ENCODE data around the gene LRPPRC. TPM values are rescaled to one million over a fixed set of nuclear protein-coding genes. Genes with fewer than 3 reads are reported as not detected.

The LRPPRC gene
- total and polyA plus RNA-seq, 9 of the 15 experiments (the other 6 are each of a cell fraction or from before 2014, with no cell fraction given): 41.5 to 214 (median 138) TPM

DNA sequence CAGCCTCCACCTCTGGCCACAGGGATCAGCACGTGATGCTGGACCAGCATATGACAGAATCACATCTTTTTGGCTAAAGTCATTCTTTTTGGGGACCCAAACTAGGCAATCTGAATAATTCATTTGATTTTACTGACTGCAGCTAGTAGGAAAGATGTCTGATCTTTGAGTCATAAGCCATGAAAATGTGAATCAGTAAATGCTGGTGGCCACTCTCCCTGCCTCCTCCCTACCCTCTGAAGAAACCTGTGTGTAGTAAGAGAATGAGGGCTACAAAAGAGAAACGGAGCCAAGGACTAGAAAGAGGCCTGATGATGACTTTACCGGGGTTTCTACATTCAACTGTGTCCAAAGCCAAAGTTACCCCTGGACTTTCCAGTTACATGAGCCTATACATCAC, 10.1 kb upstream of the LRPPRC start:
- H3K9ac ChIP-seq (ENCODE audit: insufficient read depth in 1 of 2, low read depth in 2 of 2, low read length in 2 of 2): no peak overlapping the region
- no peaks in the 10 kb centered on the region for H3K79me2 ChIP-seq (ENCODE audit: control insufficient read depth, insufficient read depth, low read length)
- 0% methylated on average over 3 of the region's 3 CpGs for WGBS (ENCODE audit: insufficient coverage, low coverage, missing lambda C conversion rate)
- ATAC-seq: no peak
- H3K4me2 ChIP-seq (ENCODE audit: insufficient read depth, low read length): no peak overlapping the region
- no peak overlapping the region for H3K4me3 ChIP-seq
- no peaks in the 10 kb centered on the region for H3K9me3 ChIP-seq (replicated peaks; ENCODE audit: control insufficient read depth, insufficient read depth, low read depth, low read length)
- CTCF ChIA-PET (ENCODE audit: low intra/inter-chr PET ratio): no interaction called here
- no peak for TF ChIP-seq NFIX (CRISPR knock-in tag; IDR thresholded peaks at IDR 0.05; ENCODE audit: low read depth)
- TF ChIP-seq, protein P1, sequence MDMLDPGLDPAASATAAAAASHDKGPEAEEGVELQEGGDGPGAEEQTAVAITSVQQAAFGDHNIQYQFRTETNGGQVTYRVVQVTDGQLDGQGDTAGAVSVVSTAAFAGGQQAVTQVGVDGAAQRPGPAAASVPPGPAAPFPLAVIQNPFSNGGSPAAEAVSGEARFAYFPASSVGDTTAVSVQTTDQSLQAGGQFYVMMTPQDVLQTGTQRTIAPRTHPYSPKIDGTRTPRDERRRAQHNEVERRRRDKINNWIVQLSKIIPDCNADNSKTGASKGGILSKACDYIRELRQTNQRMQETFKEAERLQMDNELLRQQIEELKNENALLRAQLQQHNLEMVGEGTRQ (CRISPR knock-in tag; IDR thresholded peaks at IDR 0.05): 0 out of 2 replicates have a peak, but pooled peaks have one; percentile 19
- no peaks in the 10 kb centered on the region for H3K9me1 ChIP-seq (ENCODE audit: control insufficient read depth, insufficient read depth, low read length)
- no peak for FAIRE-seq
- in situ Hi-C loops (cut with MboI) (no loop called here), intact Hi-C loops (cut with micrococcal nuclease) (no loop called here)
- H3K4me1 ChIP-seq (replicated peaks in 1 of 2; ENCODE audit: control insufficient read depth in 2 of 2, insufficient read depth in 2 of 2, low read length in 2 of 2): no peaks in the 10 kb centered on the region
- H3K27ac ChIP-seq (ENCODE audit: extremely low read depth, low read depth, low read length): no peak overlapping the region
- no peak for DNase-seq (ENCODE audit: extremely low read depth in 1 of 4, low spot score in 3 of 4)
- H4K20me1 ChIP-seq (replicated peaks; ENCODE audit: control insufficient read depth, insufficient read depth, low read length): no peaks in the 10 kb centered on the region
- no peaks in the 10 kb centered on the region for H3K36me3 ChIP-seq (ENCODE audit: control insufficient read depth, insufficient read depth, low read length)
- peaks cover 24 to 26% of the 10 kb centered on the region in 2 experiments for H3K27me3 ChIP-seq (ENCODE audit: control insufficient read depth in 2 of 2, insufficient read depth in 2 of 2, low read length in 2 of 2)
- H2AFZ ChIP-seq (ENCODE audit: low read depth, low read length): no peak overlapping the region
- POLR2A ChIA-PET: interaction anchor here (1.5 kb wide), 1 partner anchor 9 kb away, joined by 4 read pairs; no protein-coding TSS in a partner anchor
- BruUV-seq (replicated peaks): no TSS peak

DNA sequence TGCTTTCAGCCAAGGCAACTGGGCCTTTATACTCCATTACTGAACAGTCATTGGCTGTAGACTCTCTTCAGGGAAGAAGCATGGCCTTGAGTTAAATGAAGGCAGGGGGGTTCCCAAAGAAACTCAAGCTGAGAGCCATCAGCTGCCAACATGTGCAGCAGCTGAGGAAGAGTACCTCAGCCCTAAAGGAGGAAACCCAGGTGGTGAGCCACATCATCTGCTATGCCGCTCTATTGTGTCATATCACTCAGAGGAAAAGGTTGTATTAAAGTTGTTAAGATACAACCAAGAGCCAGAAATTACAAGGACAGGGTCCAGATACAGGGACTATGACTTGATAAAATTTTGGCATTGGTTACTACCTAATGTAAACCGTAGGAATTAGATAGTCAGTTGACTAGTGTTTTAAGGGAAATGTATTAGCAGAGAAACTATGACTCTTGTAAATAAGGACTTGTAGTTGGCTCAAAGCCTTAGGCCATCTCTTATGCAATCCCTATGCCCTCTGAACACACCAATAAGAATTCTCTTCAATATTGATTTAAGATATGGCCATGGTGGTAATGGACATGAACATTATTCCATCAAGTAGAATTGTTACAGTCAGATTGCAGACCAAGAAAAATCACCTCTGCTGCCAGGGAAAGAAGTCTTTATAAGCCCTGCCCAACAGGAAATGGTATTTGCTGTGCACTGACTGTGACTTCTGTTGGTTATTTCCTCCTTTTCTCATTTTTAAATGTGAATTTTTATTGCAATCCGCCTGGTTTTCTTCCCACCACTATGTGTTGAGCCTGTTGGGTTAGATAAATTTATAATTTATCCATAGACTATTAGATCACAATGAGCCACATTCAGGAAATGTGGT, 9.2 kb upstream of the LRPPRC start:
- no peak for TF ChIP-seq ZNF263 (CRISPR knock-in tag; IDR thresholded peaks at IDR 0.05; ENCODE audit: borderline replicate concordance)
- TF ChIP-seq, protein P2, sequence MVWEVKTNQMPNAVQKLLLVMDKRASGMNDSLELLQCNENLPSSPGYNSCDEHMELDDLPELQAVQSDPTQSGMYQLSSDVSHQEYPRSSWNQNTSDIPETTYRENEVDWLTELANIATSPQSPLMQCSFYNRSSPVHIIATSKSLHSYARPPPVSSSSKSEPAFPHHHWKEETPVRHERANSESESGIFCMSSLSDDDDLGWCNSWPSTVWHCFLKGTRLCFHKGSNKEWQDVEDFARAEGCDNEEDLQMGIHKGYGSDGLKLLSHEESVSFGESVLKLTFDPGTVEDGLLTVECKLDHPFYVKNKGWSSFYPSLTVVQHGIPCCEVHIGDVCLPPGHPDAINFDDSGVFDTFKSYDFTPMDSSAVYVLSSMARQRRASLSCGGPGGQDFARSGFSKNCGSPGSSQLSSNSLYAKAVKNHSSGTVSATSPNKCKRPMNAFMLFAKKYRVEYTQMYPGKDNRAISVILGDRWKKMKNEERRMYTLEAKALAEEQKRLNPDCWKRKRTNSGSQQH (CRISPR knock-in tag; IDR thresholded peaks at IDR 0.05): no peak
- no peak for TF ChIP-seq JUND (IDR thresholded peaks at IDR 0.05; ENCODE audit: borderline replicate concordance, low read depth, low read length)
- TF ChIP-seq JUND (tag; IDR thresholded peaks at IDR 0.05; ENCODE audit: borderline replicate concordance, low read depth, low read length): no peak
- TF ChIP-seq DDX20 (tag; IDR thresholded peaks at IDR 0.05; ENCODE audit: low read depth): no peak
- no peak for TF ChIP-seq ZNF444 (CRISPR knock-in tag; IDR thresholded peaks at IDR 0.05)
- TF ChIP-seq, protein P3, sequence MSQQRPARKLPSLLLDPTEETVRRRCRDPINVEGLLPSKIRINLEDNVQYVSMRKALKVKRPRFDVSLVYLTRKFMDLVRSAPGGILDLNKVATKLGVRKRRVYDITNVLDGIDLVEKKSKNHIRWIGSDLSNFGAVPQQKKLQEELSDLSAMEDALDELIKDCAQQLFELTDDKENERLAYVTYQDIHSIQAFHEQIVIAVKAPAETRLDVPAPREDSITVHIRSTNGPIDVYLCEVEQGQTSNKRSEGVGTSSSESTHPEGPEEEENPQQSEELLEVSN (IDR thresholded peaks at IDR 0.05; ENCODE audit: borderline replicate concordance in 1 of 2, extremely low read depth in 1 of 2, insufficient read depth in 1 of 2, insufficient read length in 1 of 2, low read depth in 1 of 2, low read length in 1 of 2, poor library complexity in 1 of 2, severe bottlenecking in 1 of 2): no peak
- TF ChIP-seq ZKSCAN8 (CRISPR knock-in tag; IDR thresholded peaks at IDR 0.05): no peak
- Histone ChIP-seq H3K4me3 (no peak overlapping the region), H3K4me1 (replicated peaks in 1 of 2; ENCODE audit: control insufficient read depth in 2 of 2, insufficient read depth in 2 of 2, low read length in 2 of 2) (no peaks in the 10 kb centered on the region), H2AFZ (ENCODE audit: low read depth, low read length) (no peak overlapping the region), H3K9me1 (ENCODE audit: control insufficient read depth, insufficient read depth, low read length) (no peaks in the 10 kb centered on the region), H3K9me3 (replicated peaks; ENCODE audit: control insufficient read depth, insufficient read depth, low read depth, low read length) (no peaks in the 10 kb centered on the region), H3K27ac (ENCODE audit: extremely low read depth, low read depth, low read length) (no peak overlapping the region), H3K4me2 (ENCODE audit: insufficient read depth, low read length) (no peak overlapping the region), H3K79me2 (ENCODE audit: control insufficient read depth, insufficient read depth, low read length) (no peaks in the 10 kb centered on the region), H3K27me3 (ENCODE audit: control insufficient read depth in 2 of 2, insufficient read depth in 2 of 2, low read length in 2 of 2) (peaks cover 19 to 20% of the 10 kb centered on the region in 2 experiments), H4K20me1 (replicated peaks; ENCODE audit: control insufficient read depth, insufficient read depth, low read length) (no peaks in the 10 kb centered on the region), H3K9ac (ENCODE audit: insufficient read depth in 1 of 2, low read depth in 2 of 2, low read length in 2 of 2) (no peak overlapping the region), H3K36me3 (ENCODE audit: control insufficient read depth, insufficient read depth, low read length) (no peaks in the 10 kb centered on the region)
- no peak for DNase-seq (ENCODE audit: extremely low read depth in 1 of 4, low spot score in 3 of 4)
- WGBS (ENCODE audit: insufficient coverage, low coverage, missing lambda C conversion rate): 0% methylated on average over 3 of the region's 3 CpGs
- no TSS peak for BruUV-seq (replicated peaks)
- in situ Hi-C loops (cut with MboI): no loop called here
- ChIA-PET CTCF (ENCODE audit: low intra/inter-chr PET ratio) (no interaction called here), POLR2A (interaction anchor here (0.6 to 1.5 kb wide), 2 partner anchors 8 to 786 kb away, joined by 3 to 4 read pairs; no protein-coding TSS in a partner anchor)
- no peak for ATAC-seq
- intact Hi-C loops (cut with micrococcal nuclease): no loop called here
- FAIRE-seq: no peak

All from K562 (cell line).